ENCODE data around the gene KNDC1.
"Not testable (repeated sequence)": the region's sequence is repeated elsewhere in the genome, so short reads cannot be mapped to it uniquely, and the experiment has no call there.

KNDC1 gene

DNA sequence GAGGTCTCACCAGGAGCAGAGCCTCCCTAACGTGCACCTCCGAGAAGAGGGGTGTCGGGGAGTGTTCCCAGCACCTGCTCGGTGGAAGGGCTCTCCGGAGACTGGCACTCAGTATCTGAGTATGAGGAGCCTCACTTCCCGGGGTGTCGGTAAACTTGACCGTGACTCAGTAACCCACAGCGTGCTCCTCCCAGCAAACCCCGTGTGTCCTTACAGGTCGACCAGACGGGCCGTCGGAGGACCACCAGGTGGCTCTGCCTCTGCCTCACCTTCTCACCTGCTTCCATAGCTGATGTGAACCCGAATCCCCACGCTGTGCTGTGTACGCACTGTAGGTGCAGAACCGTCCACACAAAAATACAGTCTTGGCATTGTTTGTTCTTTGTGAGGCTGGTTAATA is 29.0 kb upstream of the KNDC1 start:
- no peaks in the 10 kb centered on the region for H3K9me3 ChIP-seq (ENCODE audit: control insufficient read depth, insufficient read depth, low read length)
- no peak overlapping the region for H3K9ac ChIP-seq (ENCODE audit: low read depth, low read length)
- no peaks in the 10 kb centered on the region for H3K36me3 ChIP-seq (ENCODE audit: insufficient read depth, low read length)
- H3K4me1 ChIP-seq (ENCODE audit: insufficient read depth, low read length) = peaks cover 4% of the 10 kb centered on the region

DNA sequence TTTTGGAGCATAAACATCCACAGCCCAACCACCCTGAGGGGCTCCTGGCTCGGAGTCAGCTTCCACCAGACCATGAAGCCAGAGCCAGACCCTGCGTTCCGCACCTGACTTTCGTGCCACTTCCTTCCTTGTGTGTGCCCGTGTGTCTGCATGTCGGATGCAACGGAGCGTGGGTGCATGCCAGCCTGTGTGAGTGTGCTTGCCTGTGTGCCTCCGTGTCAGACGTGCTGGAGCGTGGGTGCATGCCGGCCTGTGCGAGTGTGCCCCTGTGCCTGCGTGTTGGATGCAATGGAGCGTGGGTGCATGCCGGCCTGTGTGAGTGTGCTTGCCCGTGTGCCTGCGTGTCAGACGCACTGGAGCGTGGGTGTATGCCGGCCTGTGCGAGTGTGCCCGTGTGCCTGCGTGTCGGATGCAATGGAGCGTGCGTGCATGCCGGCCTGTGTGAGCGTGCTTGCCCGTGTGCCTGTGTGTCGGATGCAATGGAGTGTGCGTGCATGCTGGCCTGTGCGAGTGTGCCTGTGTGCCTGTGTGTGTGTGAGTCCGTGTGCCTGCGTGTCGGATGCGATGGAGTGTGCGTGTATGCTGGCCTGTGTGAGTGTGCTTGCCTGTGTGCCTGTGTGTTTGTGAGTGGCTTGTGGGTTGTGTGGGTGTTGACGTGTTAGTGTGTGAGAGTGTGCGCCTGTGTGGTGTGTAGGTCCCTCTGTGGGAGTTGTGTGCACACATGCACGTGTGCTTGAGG is 28.1 kb upstream of the KNDC1 start:
- Histone ChIP-seq H3K9me3 (ENCODE audit: control insufficient read depth, insufficient read depth, low read length) (no peaks in the 10 kb centered on the region), H3K9ac (ENCODE audit: low read depth, low read length) (no peak overlapping the region), H3K36me3 (ENCODE audit: insufficient read depth, low read length) (no peaks in the 10 kb centered on the region), H3K4me1 (ENCODE audit: insufficient read depth, low read length) (peaks cover 4% of the 10 kb centered on the region)

DNA sequence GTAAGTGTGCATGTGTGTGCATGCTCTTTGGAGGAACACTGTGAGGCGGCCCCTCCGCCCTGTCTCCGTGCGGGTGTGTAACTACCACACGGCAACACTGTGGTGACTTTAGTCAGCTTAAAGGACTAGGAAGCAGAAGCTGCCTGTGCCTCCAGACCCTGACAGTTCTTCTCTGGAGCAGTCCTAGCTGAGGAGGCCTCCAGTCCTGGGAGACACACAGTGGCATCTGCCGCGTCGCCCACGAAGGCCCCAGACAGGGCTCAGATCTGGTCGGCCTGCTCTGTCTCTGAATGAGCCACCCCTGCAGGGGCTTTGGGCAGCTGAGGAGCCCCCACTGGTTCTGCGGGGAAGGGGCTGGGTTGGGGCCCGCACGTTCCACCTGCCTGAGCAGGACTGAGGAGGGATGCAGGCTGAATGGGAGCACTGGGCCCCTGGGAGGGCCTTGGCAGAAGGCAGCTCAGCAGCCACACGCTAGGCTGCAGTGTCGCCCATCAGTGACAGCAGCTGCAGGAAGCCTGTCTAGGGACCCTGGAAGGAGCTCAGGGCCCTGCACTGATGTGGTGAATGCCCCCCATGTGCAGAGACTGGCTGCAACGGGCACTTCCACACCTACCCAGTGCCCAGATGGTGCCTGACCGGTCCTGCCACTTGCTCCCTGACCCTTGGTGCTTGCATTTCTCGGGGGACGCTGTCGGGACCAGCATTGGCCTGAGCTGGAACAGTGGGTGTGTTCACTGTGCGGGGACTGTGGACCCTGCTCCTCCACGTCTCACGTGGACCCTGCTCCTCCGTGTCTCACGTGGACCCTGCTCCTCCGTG is 27.3 kb upstream of the KNDC1 start:
- Histone ChIP-seq H3K4me1 (ENCODE audit: insufficient read depth, low read length) (no peaks in the 10 kb centered on the region), H3K9ac (ENCODE audit: low read depth, low read length) (no peak overlapping the region), H3K36me3 (ENCODE audit: insufficient read depth, low read length) (no peaks in the 10 kb centered on the region), H3K9me3 (ENCODE audit: control insufficient read depth, insufficient read depth, low read length) (no peaks in the 10 kb centered on the region)

DNA sequence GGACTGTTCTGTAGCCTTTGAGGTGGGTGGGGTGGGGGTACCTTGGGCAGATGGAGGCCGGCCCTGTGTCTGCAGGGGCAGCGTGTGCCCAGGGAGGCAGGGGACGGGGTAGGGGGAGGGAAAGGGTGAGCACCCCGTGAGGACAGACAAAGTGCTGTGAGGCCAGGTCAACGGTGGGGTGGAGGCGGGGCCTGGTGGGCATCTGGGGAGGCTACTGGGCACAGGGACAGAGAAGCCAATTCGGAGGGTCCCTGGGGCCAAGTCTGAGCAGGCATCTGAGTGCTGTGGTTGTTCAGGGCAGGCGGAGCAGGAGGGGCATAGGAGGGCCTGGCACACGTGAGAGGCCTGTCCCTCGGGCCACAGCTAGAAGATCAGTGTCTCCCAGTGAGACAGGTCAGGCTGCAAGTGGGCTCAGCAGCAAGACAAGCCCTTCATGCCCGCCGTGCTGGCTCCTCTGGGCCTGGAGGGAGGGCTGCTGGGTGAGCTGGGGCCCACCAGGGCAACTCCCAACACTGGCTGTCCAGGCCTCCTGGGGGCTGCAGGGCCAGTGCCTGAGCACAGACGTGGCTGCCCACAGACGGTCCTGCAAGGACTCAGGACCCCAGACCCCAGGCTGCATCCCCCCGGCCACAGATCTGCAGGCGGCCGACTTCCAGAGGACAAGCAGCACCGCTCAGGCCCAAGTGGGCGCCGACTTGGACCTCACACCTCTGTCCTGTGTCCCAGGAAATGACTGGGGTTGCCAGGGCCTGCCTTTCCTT is 26.4 kb upstream of the KNDC1 start:
- H3K4me1 ChIP-seq (ENCODE audit: insufficient read depth, low read length) = no peaks in the 10 kb centered on the region
- H3K9ac ChIP-seq (ENCODE audit: low read depth, low read length) = no peak overlapping the region
- no peaks in the 10 kb centered on the region for H3K9me3 ChIP-seq (ENCODE audit: control insufficient read depth, insufficient read depth, low read length)
- H3K36me3 ChIP-seq (ENCODE audit: insufficient read depth, low read length) = no peaks in the 10 kb centered on the region

DNA sequence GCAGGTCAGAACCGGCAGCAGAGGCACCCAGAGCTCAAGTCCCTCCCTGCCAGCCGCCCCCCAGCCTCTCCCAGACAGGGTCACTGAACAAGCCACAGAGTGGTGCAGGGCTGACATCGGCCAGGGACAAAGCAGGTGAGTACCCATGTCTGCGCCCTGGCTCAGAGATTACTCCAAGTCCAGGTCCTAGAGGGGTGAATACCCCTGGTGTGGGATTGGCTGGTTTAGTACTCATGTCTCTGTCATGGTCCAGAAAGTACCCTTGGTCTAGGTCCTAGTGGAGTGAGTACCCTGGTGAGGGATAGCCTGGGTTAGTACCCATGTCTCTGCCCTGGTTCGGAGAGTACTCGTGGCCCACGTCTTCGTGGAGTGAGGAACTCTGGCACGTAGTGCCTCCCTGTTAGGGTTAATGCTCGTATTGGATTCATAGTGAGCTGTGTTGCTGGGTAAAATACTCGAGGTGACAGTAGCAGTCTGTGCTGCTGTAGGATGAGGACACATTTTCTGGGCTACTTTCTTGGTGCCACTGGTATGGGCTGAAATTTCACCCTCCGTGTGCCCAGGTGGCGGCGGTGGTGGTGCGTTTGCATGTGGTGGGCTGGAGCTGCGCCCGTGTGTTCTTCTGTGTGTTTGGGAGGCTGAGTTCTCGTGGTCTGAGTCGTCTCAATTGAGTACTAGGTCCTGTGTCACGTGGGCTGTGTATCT is 25.5 kb upstream of the KNDC1 start:
- no peak overlapping the region for H3K9ac ChIP-seq (ENCODE audit: low read depth, low read length)
- H3K9me3 ChIP-seq (ENCODE audit: control insufficient read depth, insufficient read depth, low read length) = no peaks in the 10 kb centered on the region
- no peaks in the 10 kb centered on the region for H3K36me3 ChIP-seq (ENCODE audit: insufficient read depth, low read length)
- no peaks in the 10 kb centered on the region for H3K4me1 ChIP-seq (ENCODE audit: insufficient read depth, low read length)

DNA sequence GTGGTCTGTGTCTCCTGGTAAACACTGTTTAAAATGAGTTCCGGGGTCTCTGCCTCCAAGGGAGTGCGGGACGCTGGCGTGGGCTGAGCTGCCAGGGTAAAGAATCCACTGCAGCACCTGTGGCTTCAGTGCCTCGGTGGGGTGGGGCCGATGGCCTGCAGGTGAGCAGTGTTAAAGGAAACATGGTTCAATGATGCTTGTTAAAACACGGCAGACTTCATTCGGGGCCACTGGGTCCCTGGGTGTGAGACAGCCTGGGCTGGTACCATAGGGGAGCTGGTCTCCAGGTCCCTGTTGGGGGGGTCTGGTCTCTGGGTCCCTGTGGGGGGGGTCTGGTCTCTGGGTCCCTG is 24.9 kb upstream of the KNDC1 start:
- H3K9ac ChIP-seq (ENCODE audit: low read depth, low read length) = no peak overlapping the region
- no peaks in the 10 kb centered on the region for H3K36me3 ChIP-seq (ENCODE audit: insufficient read depth, low read length)
- H3K9me3 ChIP-seq (ENCODE audit: control insufficient read depth, insufficient read depth, low read length) = no peaks in the 10 kb centered on the region
- H3K4me1 ChIP-seq (ENCODE audit: insufficient read depth, low read length) = no peaks in the 10 kb centered on the region

DNA sequence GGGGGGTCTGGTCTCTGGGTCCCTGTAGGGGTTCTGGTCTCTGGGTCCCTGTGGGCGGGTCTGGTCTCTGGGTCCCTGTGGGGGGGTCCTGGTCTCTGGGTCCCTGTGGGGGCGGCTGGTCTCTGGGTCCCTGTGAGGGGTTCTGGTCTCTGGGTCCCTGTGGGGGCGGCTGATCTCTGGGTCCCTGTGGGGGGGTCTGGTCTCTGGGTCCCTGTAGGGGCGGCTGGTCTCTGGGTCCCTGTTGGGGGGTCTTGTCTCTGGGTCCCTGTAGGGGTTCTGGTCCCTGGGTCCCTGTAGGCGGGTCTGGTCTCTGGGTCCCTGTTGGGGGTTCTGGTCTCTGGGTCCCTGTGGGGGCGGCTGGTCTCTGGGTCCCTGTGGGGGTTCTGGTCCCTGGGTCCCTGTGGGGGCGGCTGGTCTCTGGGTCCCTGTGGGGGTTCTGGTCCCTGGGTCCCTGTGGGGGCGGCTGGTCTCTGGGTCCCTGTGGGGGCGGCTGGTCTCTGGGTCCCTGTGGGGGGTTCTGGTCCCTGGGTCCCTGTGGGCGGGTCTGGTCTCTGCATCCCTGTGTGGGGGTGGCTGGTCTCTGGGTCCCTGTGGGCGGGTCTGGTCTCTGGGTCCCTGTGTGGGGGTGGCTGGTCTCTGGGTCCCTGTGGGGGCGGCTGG is 22.4 kb upstream of the KNDC1 start:
- H3K36me3 ChIP-seq (ENCODE audit: insufficient read depth, low read length); H3K9ac ChIP-seq (ENCODE audit: low read depth, low read length); H3K4me1 ChIP-seq (ENCODE audit: insufficient read depth, low read length); H3K9me3 ChIP-seq (ENCODE audit: control insufficient read depth, insufficient read depth, low read length): not testable (repeated sequence)

DNA sequence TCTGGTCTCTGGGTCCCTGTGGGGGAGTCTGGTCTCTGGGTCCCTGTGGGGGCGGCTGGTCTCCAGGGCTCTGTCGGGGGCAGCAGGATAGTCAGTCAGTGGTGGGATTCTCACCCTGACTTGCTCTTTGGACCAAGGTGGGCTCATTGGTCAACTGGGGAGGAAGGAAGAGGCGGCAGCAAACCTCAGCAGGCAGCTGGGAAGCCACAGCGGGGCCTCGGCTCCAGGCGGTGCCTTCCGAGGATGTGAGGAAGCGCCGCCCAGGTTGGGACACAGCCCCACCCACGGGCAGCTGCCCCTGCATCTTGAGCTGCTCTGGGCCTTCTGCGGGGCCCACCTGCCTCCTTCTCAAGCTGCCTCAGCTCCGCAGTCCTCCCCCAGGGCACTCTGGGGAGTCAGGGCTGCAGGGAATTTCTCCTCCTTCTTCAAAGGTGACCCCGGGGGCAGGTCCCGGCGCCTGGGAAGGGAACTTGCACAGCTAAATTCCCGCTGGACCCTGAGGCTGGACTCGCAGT is 20.4 kb upstream of the KNDC1 start:
- Histone ChIP-seq H3K4me1 (ENCODE audit: insufficient read depth, low read length) (peaks cover 2% of the 10 kb centered on the region), H3K9me3 (ENCODE audit: control insufficient read depth, insufficient read depth, low read length) (no peaks in the 10 kb centered on the region), H3K9ac (ENCODE audit: low read depth, low read length) (no peak overlapping the region), H3K36me3 (ENCODE audit: insufficient read depth, low read length) (no peaks in the 10 kb centered on the region)

DNA sequence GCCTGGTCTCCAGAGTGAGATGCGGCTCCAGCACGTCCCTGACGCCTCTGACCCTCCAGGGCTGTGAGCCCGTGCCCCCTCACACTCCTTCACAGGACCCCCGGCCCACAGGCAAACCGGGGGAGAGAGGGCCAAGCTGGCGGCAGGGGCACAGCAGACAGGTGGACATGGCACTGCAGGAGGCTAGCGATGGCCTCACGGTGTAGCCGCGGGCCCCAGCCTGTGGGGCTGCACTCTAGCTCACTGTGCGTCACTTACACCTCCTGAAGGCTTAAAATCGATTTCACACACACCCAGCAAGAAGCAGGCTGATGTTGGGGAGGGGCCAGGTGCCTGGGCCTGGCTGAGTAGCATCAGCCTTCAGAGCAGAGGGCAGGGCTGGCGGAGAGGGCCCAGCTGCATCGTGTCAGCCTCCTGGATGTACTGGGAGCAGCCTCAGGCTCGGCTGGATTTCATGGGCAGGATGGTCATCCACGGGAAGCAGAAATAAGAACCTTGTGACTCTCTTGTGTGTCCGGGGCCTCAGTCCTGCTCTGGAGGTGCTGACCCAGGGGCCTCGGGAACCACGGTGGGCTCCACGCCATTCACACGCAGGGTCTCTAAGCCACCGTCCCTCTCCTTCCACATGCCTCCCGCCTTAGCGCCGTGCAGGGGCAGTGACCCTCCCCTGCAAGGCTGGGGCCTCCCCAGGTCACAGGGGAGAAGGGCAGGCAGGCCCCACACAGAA is 19.4 kb upstream of the KNDC1 start:
- Histone ChIP-seq H3K9me3 (ENCODE audit: control insufficient read depth, insufficient read depth, low read length) (no peaks in the 10 kb centered on the region), H3K4me1 (ENCODE audit: insufficient read depth, low read length) (peaks cover 8% of the 10 kb centered on the region), H3K36me3 (ENCODE audit: insufficient read depth, low read length) (no peaks in the 10 kb centered on the region), H3K9ac (ENCODE audit: low read depth, low read length) (no peak overlapping the region)

DNA sequence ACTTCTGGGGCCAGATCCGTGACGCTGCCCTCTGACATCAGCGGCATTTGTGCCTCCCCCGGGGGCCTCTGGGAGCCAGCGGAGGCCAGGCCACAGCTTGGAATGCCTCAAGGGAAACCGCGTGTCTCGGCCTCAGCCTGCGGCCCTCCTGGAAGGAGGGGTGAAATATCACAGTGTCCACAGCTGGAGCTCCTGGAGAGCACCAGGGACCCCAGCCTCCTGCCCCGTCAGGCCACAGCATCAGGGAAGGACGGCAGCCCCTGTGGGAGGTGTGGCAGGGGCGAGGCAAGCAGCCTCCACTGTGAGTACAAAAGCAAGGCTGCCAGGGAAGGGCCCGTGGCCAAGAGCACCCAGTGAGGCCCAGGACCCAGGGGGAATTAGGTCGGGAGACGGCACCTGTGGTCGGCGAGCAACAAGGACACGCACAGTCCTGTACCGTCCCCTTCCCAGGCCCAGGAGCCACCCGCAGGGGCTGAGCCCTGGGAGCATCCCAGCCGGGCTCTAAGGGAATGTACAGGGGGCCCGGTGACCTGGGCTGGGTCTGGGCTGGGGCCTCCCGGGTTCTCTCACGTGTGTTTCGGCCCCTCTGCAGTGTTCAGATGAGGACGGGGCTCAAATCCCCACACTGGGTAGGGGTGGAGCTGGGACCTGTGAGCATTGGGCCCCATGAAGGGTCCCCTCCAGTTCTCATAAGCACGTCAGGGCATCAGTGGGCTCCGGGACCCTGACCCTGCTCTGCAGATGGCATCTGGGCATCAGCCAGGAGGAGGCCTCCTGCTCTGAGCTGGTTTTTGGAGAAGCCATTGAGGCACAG is 18.7 kb upstream of the KNDC1 start:
- Histone ChIP-seq H3K9ac (ENCODE audit: low read depth, low read length) (no peak overlapping the region), H3K36me3 (ENCODE audit: insufficient read depth, low read length) (no peaks in the 10 kb centered on the region), H3K4me1 (ENCODE audit: insufficient read depth, low read length) (peaks cover 15% of the 10 kb centered on the region), H3K9me3 (ENCODE audit: control insufficient read depth, insufficient read depth, low read length) (no peaks in the 10 kb centered on the region)

DNA sequence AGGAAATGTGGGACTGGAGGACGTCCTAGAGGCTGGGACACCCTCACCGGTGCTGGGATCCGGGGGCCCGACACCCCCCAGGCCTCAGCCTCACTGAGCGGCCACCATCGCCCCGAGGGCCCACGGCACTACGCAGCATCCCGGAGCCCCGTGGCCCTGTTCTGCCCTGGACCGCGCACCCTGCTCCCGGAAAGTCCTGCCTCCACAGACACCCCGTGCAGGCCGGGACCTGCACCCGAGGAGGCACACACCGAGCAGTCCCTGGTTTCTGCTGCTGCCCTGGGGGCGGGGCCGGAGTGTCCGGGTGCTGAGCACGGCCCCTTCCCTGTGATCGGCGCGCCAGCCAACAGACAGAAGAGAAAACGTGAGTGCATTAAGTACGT is 18.1 kb upstream of the KNDC1 start:
- no peak overlapping the region for H3K9ac ChIP-seq (ENCODE audit: low read depth, low read length)
- H3K9me3 ChIP-seq (ENCODE audit: control insufficient read depth, insufficient read depth, low read length) = no peaks in the 10 kb centered on the region
- H3K36me3 ChIP-seq (ENCODE audit: insufficient read depth, low read length) = no peaks in the 10 kb centered on the region
- peaks cover 21% of the 10 kb centered on the region for H3K4me1 ChIP-seq (ENCODE audit: insufficient read depth, low read length)

DNA sequence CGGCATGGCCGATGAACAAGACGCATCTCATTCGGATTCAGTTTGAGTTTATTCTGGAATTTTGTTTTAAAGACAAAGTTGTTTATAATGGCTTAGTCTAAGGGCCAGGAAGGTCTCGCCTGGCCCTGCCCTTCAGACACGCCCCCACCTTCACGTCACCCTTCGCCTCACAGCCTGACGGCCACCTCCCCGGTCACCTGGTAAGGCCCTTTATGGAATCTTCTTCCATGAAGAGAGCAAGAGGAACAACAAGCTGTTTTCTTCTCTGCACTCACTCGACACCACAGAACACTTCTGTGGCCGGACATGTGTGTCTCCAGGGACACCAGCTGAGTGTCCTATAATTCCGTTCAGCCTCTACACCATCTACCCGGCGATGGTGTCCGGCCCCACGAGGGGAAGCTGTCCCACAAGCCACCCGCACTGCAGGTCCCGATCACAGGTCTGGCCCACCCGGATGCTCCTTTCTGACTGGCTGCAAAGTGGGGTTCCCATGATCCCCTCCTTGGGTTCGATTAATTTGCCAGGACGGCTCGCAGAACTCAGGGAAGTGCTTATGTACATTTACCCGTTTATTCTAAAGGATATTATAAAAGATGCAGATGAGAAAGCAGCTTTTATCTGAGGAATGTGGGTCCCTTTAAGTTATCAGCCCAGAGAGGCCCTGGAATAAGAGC is 17.4 kb upstream of the KNDC1 start:
- no peak overlapping the region for H3K9ac ChIP-seq (ENCODE audit: low read depth, low read length)
- peaks cover 21% of the 10 kb centered on the region for H3K4me1 ChIP-seq (ENCODE audit: insufficient read depth, low read length)
- no peaks in the 10 kb centered on the region for H3K9me3 ChIP-seq (ENCODE audit: control insufficient read depth, insufficient read depth, low read length)
- H3K36me3 ChIP-seq (ENCODE audit: insufficient read depth, low read length) = no peaks in the 10 kb centered on the region
